WI38 (cell line): Measurements from ENCODE around the gene LRP1B.

Experiments used
- H3K4me3 ChIP-seq: 2 replicates; pipeline ENCODE4 v1.5.1; 2011; ENCODE audit warnings: low read depth, mild to moderate bottlenecking, control low read depth, low read length
- CTCF ChIP-seq: IDR thresholded peaks from 2 replicates; pipeline ENCODE4 v1.5.1; 2012; ENCODE audit warnings: low read depth, mild to moderate bottlenecking, control low read depth, low read length

The LRP1B gene

DNA sequence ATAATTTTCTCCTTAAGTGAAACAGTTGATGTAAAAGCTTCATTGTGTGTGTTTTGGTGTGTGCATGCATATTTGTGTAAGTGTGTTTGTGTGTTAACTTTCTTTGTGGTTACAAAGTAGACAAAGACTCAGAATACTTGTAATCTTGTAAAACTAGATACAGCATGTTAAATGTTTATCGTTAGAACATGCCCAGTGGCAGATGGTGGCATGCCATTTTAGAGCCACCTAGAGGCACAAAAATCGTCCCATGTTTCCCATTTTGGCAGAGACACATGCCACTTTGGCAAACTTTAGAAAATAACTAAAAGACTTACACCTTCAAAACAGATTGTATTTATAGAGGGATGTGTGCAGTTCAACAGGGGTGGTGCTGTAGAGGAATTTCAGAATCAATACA, 224.1 kb downstream of the LRP1B start:
- TF ChIP-seq CTCF = no peak
- H3K4me3 ChIP-seq = no peak overlapping the region

- H3K4me3 ChIP-seq = no peak overlapping the region
- TF ChIP-seq CTCF = no peak
Measured at GRCh38 chr2:141900826-141901225, 230.0 kb downstream of the LRP1B start.

- H3K4me3 ChIP-seq = no peak overlapping the region
- TF ChIP-seq CTCF = no peak
Measured at GRCh38 chr2:141899740-141900139, 231.1 kb downstream of the LRP1B start.

GRCh38 chr2:141889788-141890187, 241.0 kb downstream of the LRP1B start:
- no peak for TF ChIP-seq CTCF
- no peak overlapping the region for H3K4me3 ChIP-seq

- no peak for TF ChIP-seq CTCF
Measured at GRCh38 chr2:141888987-141889555, 241.7 kb downstream of the LRP1B start.

GRCh38 chr2:141887363-141887762, 243.5 kb downstream of the LRP1B start:
- TF ChIP-seq CTCF = no peak
- H3K4me3 ChIP-seq = no peak overlapping the region

More at GRCh38 chr2:141888987-141889555, 241.7 kb downstream of the LRP1B start:
- no peak overlapping the region for H3K4me3 ChIP-seq

DNA sequence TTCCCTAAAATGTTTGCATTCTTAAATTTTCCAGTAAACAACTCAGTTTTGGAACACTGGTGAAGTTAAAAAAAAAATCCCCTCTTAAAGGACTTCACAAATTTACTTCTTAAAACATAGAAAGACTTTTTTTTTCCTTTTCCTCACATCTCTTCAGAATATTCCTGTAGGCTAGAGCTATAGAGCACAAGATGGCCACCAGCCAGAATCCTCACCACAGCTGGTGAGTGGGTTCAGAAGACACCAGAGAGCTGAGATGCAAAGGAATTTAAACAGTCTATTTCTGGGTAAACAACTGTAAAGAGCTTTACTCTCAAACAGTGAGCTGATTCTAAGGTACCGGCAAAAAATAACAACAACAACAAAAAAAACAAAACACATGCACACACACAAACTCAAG, 252.8 kb downstream of the LRP1B start:
- no peak overlapping the region for H3K4me3 ChIP-seq
- no peak for TF ChIP-seq CTCF
